Measurements from ENCODE around the gene CS. TPM values are rescaled to one million over a fixed set of nuclear protein-coding genes. Genes with fewer than 3 reads are reported as not detected.
"Not testable (repeated sequence)": the region's sequence is repeated elsewhere in the genome, so short reads cannot be mapped to it uniquely, and the experiment has no call there.

CS gene
- total RNA-seq, 1 donor from 2014 or later: 212 TPM

DNA sequence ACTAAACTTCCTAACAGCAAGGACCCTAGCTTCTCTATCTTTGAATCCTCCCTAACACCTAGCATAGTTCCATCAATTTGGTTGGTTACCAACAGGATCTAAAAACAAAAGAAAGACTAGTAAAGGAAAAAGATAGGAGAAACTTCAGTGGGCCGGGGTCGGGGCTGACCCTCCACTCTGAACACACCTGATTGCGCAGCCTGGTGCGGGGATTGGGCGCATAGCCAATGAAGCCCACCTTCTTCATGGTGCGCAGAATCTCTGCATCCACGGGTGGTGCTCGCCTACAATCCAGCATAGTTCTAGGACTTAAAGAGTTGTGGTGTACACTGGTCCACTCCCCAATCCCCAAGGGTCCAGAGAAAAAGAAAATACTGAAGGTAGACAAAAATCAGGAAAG is 26.0 kb upstream of the CS start:
- Histone ChIP-seq H4K20me1 (ENCODE audit: insufficient read depth, low read length) (no peaks in the 10 kb centered on the region), H3K27me3 (ENCODE audit: insufficient read depth, low read length) (no peaks in the 10 kb centered on the region), H3K9ac (ENCODE audit: low read length) (no peak overlapping the region), H3K79me2 (ENCODE audit: insufficient read depth, low read length) (no peaks in the 10 kb centered on the region), H3K27ac (ENCODE audit: low read depth, low read length) (no peak overlapping the region), H3K4me3 (ENCODE audit: insufficient read depth, low read depth, low read length) (no peak overlapping the region), H2AFZ (ENCODE audit: low read depth, low read length) (no peak overlapping the region), H3K4me2 (ENCODE audit: low read length) (no peak overlapping the region), H3K9me3 (ENCODE audit: insufficient read depth, low read depth, low read length) (no peaks in the 10 kb centered on the region), H3K36me3 (ENCODE audit: insufficient read depth, low read length) (peaks cover 2% of the 10 kb centered on the region), H3K4me1 (ENCODE audit: insufficient read depth, low read length) (no peaks in the 10 kb centered on the region)
- Mint-ChIP-seq H3K27me3 (ENCODE audit: low read depth, unreplicated experiment) (no peaks in the 10 kb centered on the region), H3K9me3 (ENCODE audit: unreplicated experiment) (no peaks in the 10 kb centered on the region), H3K4me1 (ENCODE audit: low read depth, unreplicated experiment) (no peaks in the 10 kb centered on the region), H3K27ac (ENCODE audit: unreplicated experiment) (no peak overlapping the region), H3K36me3 (ENCODE audit: low read depth, unreplicated experiment) (peaks cover 20% of the 10 kb centered on the region), H3K4me3 (ENCODE audit: unreplicated experiment) (no peak overlapping the region)
- TF ChIP-seq, protein P1, sequence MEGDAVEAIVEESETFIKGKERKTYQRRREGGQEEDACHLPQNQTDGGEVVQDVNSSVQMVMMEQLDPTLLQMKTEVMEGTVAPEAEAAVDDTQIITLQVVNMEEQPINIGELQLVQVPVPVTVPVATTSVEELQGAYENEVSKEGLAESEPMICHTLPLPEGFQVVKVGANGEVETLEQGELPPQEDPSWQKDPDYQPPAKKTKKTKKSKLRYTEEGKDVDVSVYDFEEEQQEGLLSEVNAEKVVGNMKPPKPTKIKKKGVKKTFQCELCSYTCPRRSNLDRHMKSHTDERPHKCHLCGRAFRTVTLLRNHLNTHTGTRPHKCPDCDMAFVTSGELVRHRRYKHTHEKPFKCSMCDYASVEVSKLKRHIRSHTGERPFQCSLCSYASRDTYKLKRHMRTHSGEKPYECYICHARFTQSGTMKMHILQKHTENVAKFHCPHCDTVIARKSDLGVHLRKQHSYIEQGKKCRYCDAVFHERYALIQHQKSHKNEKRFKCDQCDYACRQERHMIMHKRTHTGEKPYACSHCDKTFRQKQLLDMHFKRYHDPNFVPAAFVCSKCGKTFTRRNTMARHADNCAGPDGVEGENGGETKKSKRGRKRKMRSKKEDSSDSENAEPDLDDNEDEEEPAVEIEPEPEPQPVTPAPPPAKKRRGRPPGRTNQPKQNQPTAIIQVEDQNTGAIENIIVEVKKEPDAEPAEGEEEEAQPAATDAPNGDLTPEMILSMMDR (IDR thresholded peaks at IDR 0.05; ENCODE audit: insufficient read depth, low read depth, low read length): no peak
- no peak for TF ChIP-seq EZH2 (IDR thresholded peaks at IDR 0.05; ENCODE audit: insufficient read depth, low read length)
- DNase-seq (ENCODE audit: low read depth) (no peak), FAIRE-seq (no peak)

GRCh38 chr12:56324206-56324605 is 24.1 kb upstream of the CS start:
- Mint-ChIP-seq H3K27ac (ENCODE audit: unreplicated experiment) (no peak overlapping the region), H3K27me3 (ENCODE audit: low read depth, unreplicated experiment) (no peaks in the 10 kb centered on the region), H3K4me1 (ENCODE audit: low read depth, unreplicated experiment) (no peaks in the 10 kb centered on the region), H3K4me3 (ENCODE audit: unreplicated experiment) (no peak overlapping the region), H3K36me3 (ENCODE audit: low read depth, unreplicated experiment) (peaks cover 20% of the 10 kb centered on the region), H3K9me3 (ENCODE audit: unreplicated experiment) (no peaks in the 10 kb centered on the region)
- Histone ChIP-seq H3K36me3 (ENCODE audit: insufficient read depth, low read length) (peaks cover 2% of the 10 kb centered on the region), H3K27ac (ENCODE audit: low read depth, low read length) (no peak overlapping the region), H3K27me3 (ENCODE audit: insufficient read depth, low read length) (no peaks in the 10 kb centered on the region), H3K9ac (ENCODE audit: low read length) (no peak overlapping the region), H3K4me1 (ENCODE audit: insufficient read depth, low read length) (no peaks in the 10 kb centered on the region), H2AFZ (ENCODE audit: low read depth, low read length) (no peak overlapping the region), H3K9me3 (ENCODE audit: insufficient read depth, low read depth, low read length) (no peaks in the 10 kb centered on the region), H4K20me1 (ENCODE audit: insufficient read depth, low read length) (no peaks in the 10 kb centered on the region), H3K4me3 (ENCODE audit: insufficient read depth, low read depth, low read length) (no peak overlapping the region), H3K4me2 (ENCODE audit: low read length) (no peak overlapping the region), H3K79me2 (ENCODE audit: insufficient read depth, low read length) (no peaks in the 10 kb centered on the region)
- DNase-seq (ENCODE audit: low read depth): no peak
- FAIRE-seq: no peak
- TF ChIP-seq, protein P1 (IDR thresholded peaks at IDR 0.05; ENCODE audit: insufficient read depth, low read depth, low read length): no peak
- TF ChIP-seq EZH2 (IDR thresholded peaks at IDR 0.05; ENCODE audit: insufficient read depth, low read length): no peak

- not testable (repeated sequence) for H3K4me1 ChIP-seq (ENCODE audit: insufficient read depth, low read length); H3K27ac ChIP-seq (ENCODE audit: low read depth, low read length); H3K27me3 ChIP-seq (ENCODE audit: insufficient read depth, low read length); DNase-seq (ENCODE audit: low read depth); H3K4me3 Mint-ChIP-seq (ENCODE audit: unreplicated experiment); H3K4me1 Mint-ChIP-seq (ENCODE audit: low read depth, unreplicated experiment); H3K9me3 Mint-ChIP-seq (ENCODE audit: unreplicated experiment); H3K4me3 ChIP-seq (ENCODE audit: insufficient read depth, low read depth, low read length); H3K36me3 ChIP-seq (ENCODE audit: insufficient read depth, low read length); H4K20me1 ChIP-seq (ENCODE audit: insufficient read depth, low read length); H3K9me3 ChIP-seq (ENCODE audit: insufficient read depth, low read depth, low read length); FAIRE-seq; H3K27ac Mint-ChIP-seq (ENCODE audit: unreplicated experiment); H3K27me3 Mint-ChIP-seq (ENCODE audit: low read depth, unreplicated experiment); H3K4me2 ChIP-seq (ENCODE audit: low read length); H3K79me2 ChIP-seq (ENCODE audit: insufficient read depth, low read length); H3K9ac ChIP-seq (ENCODE audit: low read length); H2AFZ ChIP-seq (ENCODE audit: low read depth, low read length)
- H3K36me3 Mint-ChIP-seq (ENCODE audit: low read depth, unreplicated experiment): peaks cover 14% of the 10 kb centered on the region
These were observed 21.5 kb upstream of the CS start for GRCh38 chr12:56321610-56322009.

Data from astrocyte (in vitro differentiated cells and primary cell).